ENCODE results near the gene NCKAP5L.

The NCKAP5L gene

DNA sequence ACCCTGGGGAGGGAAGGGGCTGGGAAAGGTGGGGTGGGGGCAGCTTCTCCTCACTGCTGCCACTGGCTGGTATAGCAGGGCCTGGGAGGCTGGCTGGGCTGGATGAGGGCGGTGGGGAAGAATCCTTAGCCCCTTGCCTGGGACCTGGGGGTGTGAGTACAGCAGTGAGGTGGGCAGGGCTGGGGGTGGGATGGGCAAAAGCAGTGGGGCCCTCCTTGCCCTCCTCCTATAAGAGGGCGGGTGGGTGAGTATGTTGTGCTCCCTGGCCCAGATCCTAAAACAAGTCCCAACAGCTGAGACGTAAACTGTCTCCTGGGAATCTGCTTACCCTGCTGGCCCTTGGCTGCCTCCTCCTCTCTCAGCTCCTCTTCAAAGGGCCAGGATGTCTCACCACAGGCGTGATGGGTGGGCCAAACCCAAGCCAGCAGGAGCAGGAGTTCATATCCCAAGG lies 2.2 kb downstream of the NCKAP5L start:
- no peak for DNase-seq (ENCODE audit: extremely low read depth in 1 of 2, low read depth in 1 of 2)

DNA sequence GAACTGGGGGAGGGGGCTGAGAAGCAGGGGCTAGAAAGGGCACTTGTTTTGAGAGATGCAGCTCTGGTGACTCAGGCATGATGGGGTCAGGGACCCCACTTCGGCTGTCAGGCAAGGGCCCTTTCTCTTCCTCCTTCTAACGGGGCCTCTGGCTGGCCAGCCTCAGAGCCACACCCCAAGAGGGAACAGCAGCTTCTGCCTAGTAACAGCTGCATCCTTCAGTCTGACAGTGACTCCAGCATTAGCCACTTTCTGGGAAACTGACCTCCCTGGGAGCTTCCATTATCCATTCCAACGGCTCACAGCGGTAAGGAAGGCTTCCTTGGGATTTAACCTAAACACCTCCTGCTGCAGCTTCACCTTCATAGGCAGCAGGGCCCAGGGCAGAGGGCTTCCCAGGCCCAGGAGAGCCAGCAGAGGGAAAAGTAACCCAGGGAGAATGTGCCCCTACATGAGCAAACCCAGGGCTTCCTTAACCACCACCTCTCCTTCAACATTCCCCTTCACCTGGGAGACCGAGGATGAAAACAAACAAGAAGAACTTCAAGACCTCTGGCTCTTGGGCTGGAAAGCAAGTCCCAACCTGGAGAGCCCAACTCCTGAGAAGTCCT lies 2.7 kb downstream of the NCKAP5L start:
- no peak for DNase-seq (ENCODE audit: extremely low read depth in 1 of 2, low read depth in 1 of 2)

DNA sequence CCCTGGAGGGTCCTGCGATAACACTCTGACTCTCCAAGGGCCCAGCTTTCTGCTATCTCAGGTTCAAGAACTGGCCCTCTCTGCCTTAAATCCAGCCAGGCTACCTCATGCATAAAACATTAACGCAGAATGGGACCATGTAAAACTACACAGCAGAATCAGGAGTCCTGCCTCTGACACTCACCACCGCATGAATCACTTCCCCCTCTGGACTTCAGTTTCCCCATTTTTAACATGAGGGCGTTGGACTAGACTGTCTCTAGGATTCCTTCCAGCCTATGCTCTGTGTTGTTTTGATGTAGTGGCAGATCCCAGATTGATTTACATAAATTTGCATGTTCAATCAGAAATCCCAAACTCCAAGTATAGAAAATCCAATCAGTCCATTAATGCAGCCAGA lies 3.3 kb downstream of the NCKAP5L start:
- DNase-seq (ENCODE audit: extremely low read depth in 1 of 2, low read depth in 1 of 2), result no peak

DNA sequence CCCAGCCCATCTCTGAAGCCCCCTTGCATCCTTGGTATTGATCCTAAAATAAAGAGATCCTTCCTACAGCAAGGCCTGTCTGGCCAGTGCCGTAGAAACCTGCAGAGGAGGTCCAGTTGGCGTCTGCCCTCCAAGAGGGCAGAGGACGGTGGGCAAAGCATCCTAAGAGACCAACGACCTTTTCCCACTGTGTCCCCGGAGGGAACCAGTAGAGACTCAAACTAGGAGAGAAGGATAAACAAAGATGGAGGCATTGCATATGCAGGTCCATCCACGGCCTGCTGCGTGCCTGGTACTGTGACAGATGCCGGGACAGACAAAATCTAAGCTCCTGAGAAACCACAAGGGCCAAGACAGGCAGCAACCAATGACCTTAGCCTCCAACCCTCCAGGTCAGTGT lies 3.8 kb downstream of the NCKAP5L start:
- DNase-seq (ENCODE audit: extremely low read depth in 1 of 2, low read depth in 1 of 2), result no peak

DNA sequence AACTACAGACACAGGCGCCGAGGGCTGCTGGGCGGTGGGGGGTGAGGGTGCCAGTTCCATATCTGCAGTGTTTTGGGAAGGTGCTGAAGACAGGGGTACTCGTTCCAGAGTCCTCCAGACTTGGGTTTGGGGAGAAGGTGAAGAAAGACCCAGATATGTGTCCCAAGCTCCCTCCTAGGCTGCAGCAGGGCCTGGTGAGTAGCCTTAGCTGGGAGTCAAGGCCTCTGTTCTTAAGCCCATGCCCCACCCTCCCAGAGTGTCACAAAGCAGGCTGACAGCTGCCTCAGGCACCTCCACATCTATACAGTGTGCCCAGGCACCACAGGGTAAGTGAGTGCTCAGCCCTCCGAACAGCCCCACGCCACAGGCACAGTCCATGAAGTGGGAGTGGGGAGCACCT lies 4.3 kb downstream of the NCKAP5L start:
- no peak for DNase-seq (ENCODE audit: extremely low read depth in 1 of 2, low read depth in 1 of 2)

DNA sequence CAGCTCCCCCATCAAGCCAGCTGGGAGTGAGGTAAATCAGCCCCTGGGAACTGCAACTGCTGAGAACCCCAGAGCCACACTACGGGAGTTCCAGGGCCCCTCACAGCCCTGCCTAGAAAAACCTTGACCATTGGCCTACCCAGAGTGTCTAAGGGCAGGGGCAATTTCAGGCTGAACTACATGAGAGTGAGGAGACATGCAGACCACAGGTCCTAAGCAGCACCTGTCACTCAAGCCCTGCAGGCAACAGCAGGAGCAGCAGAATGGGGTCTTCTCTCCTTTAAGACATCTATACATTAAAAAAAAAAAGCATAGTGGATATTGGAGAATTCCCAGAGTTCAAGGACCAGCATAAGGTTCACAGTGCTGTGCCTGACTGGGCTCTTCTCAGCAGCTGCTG lies 4.9 kb downstream of the NCKAP5L start:
- no peak for DNase-seq (ENCODE audit: extremely low read depth in 1 of 2, low read depth in 1 of 2)

DNA sequence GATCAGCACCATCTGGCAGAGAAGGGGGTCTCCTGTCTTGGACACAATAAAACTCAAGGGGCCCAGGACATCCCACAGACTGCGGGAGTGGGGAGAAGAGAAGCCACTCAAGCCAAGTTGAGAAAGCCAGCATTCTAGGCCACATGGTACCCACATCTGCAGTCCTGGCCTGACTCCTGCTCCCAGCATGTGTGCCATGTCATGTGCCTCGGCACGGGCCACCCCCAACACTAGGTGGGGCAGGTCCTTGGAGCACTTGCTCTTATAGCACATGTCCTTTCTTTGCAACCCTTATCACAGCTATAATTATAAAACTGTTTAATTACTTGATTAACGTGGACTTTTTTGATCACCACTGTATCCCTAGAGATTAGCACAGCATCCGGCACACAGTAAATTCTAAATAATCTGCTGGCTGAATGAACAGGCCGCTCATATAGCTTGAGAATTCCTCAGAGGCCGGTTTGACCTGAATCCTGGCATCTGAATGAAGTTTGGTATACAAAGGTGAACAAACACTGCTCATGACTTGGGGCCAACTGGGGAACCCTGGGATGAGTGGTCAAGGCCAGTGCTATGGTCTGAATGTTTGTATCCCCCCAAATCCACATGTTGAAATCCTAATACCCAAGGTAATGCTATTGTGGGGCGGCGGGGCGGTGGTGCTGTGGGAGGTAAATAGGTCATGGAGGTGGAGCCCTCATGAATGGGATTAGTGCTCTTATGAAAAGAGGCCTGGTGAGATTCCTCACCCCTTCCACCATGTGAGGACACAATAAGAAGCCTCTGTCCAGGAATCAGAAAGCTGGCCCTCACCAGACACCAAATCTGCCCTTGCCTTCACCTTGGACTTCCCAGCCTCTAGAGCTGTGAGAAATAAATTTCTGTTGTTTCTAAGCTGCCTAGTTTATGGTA lies 6.6 kb downstream of the NCKAP5L start:
- no peak for DNase-seq (ENCODE audit: extremely low read depth in 1 of 2, low read depth in 1 of 2)

DNA sequence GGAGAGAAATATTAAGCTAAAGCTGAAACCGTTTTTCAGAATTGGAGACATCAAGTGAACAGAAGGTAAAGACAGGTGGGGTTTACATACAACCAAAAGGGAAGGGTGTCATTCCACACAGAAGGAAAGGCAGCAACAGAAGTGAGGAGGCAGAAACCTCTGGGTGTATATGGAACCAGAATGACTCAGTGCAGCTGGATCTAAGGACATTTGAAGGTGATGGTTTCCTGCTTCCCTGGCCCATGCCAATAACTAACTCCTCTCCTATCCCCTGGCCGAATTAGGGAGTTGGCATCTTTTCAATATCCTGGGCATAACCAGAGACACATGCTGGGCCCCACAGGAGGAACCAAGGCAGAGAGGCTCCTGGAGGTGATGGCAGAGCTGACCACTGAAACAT lies 8.4 kb downstream of the NCKAP5L start:
- no peak for DNase-seq (ENCODE audit: extremely low read depth in 1 of 2, low read depth in 1 of 2)

DNA sequence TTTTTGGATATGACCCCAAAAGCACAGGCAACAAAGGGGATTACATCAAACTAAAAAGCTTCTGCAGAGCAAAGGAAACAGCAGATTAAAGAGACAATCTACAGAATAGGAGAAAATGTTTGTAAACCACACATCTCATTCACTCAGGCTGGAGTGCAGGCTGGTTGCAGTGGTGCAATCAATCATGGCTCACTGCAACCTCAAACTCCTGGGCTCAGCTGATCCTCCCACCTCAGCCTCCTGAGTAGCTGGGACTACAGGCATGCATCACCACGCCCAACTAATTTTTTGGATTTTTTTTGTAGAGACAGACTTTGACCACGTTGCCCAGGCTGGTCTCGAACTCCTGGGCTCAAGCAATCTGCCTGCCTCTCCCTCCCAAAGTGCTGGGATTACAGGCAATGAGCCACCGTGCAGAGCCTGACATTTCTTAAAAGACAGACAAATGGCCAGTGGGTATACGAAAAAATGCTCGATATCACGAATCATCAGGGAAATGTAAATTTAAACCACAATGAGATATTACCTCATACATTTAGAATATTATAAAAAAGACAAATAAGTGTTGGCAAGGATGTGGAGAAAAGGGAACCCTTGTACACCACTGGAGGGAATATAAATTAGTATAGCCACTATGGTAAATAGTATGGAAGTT lies 9.8 kb downstream of the NCKAP5L start:
- no peak for DNase-seq (ENCODE audit: extremely low read depth in 1 of 2, low read depth in 1 of 2)

DNA sequence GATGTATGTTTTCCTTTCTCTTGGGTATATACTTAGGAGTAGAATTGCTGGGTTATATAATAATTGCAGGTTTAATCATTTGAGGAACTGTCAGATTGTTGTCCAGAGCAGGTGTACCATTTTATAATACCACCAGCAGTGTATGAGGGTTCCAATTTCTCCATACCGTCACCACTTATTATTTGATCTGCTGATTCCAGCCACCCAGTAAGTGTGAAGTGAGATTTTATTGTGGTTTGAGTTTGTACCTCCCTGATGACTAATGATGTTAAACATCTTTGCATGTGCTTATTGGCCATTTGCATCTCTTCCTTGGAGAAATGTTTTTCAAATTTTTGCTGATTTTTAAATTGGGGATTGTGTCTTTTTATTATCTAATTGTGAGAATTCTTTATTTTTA lies 15.1 kb downstream of the NCKAP5L start:
- no peak for DNase-seq (ENCODE audit: extremely low read depth in 1 of 2, low read depth in 1 of 2)

DNA sequence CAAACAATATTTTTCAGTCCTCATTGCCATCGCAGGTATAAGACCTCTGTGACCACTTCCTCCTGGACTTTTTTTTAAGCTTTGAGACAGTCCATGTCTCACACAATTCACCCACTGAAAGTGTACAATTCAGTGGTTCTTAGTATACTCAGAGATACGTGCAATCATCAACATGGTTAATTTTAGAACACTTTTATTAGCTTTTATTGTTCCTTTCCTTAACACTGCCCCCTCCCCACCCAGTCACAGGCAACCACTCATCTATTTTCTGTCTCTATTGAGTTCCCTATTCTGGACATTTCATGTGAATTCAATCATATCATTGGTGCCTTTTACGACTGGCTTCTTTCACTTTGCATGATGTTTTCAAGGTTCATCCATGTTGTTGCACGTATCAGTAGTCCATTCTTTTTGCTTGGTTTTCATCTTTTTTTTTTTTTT lies 16.2 kb downstream of the NCKAP5L start:
- DNase-seq (ENCODE audit: extremely low read depth in 1 of 2, low read depth in 1 of 2), result no peak

DNA sequence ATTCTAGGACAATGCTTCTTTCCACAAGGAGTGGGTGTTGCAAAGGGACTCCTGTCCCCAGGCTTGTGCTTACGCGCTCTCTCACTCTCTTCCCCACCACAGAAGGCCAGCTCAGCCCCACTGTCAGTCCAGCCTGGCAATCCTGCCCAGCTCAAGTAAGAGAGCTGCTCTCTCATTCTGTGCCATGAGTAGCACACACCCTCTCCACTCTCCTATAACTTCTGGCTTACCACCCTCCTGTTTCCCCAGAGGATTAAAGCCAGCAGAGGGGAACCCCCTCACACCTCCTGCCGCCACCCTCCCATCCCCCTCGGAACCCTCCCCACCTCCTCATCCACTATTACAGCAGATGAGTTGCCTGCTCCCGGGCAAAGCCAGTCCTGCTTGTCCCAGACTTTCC lies 17.1 kb downstream of the NCKAP5L start:
- no peak for DNase-seq (ENCODE audit: extremely low read depth in 1 of 2, low read depth in 1 of 2)

DNA sequence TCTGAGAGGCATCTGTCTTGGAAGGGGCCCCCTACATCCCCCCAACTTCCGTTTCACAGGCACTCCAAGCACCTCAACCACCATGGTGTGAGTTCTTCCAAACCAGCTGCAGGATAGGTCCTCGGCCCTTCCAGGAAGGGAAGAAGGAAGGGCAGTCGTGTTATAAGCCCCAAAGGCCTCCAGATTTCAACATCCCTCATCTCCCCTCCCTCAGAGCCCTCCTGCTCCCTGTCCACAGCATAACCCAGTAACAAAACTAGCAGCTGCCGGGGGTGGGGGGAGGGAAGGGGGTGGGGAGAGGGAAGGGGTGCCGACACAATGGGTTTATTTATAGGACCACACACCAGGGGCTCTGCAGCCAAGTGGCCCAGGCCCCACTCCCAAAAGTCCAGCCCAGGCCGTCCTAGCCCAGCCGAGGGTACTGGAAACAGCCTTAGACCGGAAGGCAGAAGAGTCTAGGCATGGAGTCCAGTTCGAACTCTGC lies 18.3 kb downstream of the NCKAP5L start:
- DNase-seq (ENCODE audit: extremely low read depth in 1 of 2, low read depth in 1 of 2), result no peak

DNA sequence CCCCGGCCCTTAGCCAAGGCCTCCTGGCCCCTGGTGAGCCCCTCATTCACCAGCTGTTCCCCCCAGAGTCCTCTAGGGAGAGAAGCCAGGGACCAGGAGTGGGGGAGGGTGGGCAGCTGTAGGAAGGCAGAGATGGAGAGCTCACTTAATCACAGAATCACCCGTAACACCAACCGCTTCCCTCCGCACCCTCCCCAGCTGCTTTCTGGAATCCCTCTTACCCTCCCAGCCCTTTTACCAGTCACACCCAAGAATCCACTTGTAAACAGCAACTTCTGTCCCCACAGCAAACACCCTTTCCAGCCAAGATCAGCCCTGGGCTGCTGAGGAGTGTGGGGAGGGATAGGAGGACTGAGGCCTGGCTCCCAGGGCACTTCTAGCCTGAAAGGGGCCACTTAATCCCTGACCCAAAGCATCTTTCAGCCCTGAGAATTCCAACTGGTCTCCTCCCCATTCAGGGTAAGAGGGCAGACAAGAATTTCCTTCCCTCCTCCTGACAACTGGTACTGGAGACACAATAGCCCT lies 18.8 kb downstream of the NCKAP5L start:
- DNase-seq (ENCODE audit: extremely low read depth in 1 of 2, low read depth in 1 of 2), result no peak

DNA sequence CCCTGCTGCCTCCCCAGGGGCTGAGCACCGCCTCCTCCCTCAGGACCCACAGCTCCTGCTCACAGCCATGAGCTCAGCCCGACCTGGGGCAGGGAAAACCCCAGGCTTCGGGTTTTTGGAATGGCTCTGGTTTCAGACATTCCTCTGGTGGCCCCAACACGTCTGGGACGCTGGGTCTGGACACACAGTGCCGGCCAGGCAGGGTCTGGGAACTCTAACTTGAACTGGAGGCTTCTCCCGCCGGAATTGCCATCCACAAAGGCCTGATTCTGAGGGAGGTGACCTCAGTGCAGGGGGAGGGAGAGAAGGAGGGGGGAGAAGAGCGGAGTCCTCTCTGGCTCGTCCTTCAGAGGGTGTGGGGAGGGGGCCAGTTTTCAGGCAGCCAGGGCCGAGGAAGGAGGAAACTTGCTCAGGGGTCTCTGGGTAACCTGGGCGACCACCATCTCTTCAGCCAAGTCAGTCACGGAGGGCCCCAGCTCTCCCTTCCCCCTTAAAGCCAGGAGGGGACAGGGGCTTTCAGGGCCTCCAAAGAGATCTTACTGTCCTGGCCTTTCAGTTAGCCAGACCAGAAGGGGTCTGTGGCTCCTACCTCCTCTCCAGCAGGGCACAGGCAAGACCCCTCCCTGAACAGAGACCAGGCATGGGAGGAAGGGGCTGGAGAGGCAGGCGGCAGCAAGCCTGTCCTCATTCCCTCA lies 19.4 kb downstream of the NCKAP5L start:
- no peak for DNase-seq (ENCODE audit: extremely low read depth in 1 of 2, low read depth in 1 of 2)

DNA sequence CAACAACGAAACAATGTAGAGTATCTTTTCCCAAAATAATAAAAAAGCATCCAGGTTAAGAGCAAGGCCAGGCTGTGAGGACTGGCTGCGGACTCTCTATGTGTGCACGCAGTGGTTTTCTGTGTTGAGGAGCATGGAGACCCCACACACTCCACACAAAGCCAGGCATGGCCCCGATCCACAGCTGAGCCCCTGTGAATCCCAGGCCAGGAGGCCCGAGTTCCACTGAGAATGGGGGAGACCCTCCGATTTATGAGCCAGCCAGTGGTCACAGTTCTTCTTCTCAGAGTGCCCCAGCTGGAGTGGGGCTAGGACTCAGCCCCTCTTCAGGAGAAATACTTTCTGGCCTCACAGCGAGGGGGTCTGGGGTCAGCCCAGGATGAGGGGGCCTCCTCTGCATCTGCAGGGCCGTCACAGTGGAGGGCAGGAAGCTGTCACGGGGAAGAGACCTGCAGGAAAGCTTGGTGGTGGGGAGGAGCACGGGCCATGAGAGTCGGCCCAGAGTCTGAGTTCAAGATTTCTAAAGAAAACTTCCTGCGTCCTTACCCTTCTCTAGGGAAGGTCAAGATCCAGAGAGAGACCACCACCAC lies 20.1 kb downstream of the NCKAP5L start:
- DNase-seq (ENCODE audit: extremely low read depth in 1 of 2, low read depth in 1 of 2), result no peak

DNA sequence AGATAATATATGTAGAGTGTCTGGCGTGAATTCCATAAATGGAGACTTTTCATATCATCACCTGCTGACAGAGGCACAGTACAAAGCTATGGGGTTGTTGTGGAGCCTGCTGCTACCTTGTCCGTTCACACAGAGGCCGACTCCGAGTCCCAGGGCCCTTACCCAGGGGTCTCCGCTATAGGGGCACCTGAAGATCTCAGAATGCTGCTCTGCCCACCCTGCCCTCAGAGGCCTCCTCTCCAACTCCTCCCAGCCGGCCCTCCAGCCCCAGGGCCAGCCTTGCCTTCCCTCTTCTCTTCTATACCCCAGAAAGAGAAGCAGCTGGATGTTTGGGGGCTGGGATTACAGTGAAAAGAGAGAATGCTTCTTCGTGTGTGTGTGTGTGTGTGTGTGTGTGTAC lies 21.3 kb downstream of the NCKAP5L start:
- no peak for DNase-seq (ENCODE audit: extremely low read depth in 1 of 2, low read depth in 1 of 2)

DNA sequence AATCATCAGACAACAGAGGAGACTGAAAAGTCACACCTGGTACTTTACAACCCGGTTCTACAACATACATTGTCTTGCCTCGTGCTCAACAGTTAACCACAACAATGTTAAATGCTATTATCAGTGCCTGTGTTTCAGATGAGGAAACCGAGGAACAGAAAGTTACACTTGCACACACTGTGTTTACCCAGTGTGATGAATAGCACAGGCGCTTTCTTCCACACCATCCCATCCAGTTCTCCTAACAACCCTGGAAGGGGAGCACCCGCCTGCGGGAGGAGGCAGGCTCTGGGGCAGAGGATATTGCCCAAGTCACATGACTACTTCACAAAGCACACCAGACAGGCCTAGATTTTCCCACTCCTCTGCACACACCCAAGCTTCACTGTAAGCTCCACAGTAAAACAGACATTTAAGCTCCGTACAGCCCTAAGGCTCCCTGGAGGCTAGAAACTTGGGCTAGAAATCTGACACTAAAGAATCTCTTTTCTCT lies 21.8 kb downstream of the NCKAP5L start:
- no peak for DNase-seq (ENCODE audit: extremely low read depth in 1 of 2, low read depth in 1 of 2)

DNA sequence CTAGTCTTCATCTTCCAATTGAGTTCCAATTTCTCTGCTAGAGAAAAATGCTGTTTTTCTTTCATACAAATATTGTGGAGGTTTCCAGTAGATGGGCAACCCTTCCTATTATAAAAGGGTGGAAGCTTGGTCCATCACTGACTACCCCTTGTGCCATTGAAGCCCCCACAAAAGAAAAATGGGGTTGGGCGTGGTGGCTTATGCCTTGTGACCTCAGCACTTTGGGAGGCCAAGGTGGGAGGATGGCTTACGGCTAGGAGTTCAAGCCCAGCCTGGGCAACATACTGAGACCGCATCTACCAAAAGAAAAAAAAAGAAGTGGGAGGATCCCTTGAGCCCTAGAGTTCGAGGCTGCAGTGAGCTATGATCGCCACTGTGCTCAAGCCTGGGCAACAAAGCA lies 22.8 kb downstream of the NCKAP5L start:
- DNase-seq (ENCODE audit: extremely low read depth in 1 of 2, low read depth in 1 of 2), result no peak

DNA sequence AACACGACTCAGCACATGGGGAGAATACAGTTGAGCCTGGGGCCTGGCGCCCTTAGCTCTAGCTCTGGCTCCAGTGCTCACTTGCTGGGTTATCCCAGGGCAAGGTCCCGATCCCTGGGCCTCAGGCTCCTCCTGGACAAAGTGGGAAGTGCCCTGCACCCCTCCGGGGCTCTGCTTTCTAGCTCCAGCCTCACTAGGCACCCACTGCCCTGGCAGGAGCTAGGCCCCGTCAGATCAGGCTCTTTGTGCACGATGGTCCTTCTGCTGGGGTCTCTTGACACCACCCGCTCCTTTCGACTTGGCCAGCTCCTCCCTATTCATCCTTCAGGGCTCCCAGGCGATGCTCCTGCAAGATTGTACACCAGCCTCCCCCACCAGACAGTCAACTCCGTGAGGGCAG lies 23.4 kb downstream of the NCKAP5L start:
- DNase-seq (ENCODE audit: extremely low read depth in 1 of 2, low read depth in 1 of 2), result no peak

All from activated CD8-positive, alpha-beta memory T cell treated with anti-CD3 and anti-CD28 coated beads for 1 hour (primary cell).